Measurements from ENCODE around the gene BPIFB3.
"Not testable (repeated sequence)": the region's sequence is repeated elsewhere in the genome, so short reads cannot be mapped to it uniquely, and the experiment has no call there.

DNA sequence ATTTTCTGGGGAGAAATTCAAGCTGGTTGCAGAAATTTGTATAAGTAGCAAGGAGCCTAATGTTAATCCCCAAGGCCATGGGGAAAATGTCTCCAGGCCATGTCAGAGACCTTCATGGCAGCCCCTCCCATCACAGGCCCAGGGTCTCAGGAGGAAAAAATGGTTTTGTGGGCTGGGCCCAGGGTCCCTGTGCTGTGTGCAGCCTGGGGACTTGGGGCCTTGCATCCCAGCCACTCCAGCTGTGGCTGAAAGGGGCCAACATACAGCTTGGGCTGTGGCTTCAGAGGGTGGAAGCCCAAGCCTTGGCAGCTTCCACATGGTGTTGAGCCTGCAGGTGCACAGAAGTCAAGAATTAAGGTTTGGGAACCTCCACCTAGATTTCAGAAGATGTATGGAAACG is 68.6 kb downstream of the BPIFB3 start:
- TF ChIP-seq, protein P1, sequence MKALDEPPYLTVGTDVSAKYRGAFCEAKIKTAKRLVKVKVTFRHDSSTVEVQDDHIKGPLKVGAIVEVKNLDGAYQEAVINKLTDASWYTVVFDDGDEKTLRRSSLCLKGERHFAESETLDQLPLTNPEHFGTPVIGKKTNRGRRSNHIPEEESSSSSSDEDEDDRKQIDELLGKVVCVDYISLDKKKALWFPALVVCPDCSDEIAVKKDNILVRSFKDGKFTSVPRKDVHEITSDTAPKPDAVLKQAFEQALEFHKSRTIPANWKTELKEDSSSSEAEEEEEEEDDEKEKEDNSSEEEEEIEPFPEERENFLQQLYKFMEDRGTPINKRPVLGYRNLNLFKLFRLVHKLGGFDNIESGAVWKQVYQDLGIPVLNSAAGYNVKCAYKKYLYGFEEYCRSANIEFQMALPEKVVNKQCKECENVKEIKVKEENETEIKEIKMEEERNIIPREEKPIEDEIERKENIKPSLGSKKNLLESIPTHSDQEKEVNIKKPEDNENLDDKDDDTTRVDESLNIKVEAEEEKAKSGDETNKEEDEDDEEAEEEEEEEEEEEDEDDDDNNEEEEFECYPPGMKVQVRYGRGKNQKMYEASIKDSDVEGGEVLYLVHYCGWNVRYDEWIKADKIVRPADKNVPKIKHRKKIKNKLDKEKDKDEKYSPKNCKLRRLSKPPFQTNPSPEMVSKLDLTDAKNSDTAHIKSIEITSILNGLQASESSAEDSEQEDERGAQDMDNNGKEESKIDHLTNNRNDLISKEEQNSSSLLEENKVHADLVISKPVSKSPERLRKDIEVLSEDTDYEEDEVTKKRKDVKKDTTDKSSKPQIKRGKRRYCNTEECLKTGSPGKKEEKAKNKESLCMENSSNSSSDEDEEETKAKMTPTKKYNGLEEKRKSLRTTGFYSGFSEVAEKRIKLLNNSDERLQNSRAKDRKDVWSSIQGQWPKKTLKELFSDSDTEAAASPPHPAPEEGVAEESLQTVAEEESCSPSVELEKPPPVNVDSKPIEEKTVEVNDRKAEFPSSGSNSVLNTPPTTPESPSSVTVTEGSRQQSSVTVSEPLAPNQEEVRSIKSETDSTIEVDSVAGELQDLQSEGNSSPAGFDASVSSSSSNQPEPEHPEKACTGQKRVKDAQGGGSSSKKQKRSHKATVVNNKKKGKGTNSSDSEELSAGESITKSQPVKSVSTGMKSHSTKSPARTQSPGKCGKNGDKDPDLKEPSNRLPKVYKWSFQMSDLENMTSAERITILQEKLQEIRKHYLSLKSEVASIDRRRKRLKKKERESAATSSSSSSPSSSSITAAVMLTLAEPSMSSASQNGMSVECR (CRISPR knock-in tag; IDR thresholded peaks at IDR 0.05), result not testable (repeated sequence)
- not testable (repeated sequence) for TF ChIP-seq NFXL1 (CRISPR knock-in tag; IDR thresholded peaks at IDR 0.05); MAZ (CRISPR knock-in tag; conservative IDR thresholded peaks at IDR 0.05 in 1 of 2, IDR thresholded peaks at IDR 0.05 in 1 of 2); POLR2A (conservative IDR thresholded peaks at IDR 0.05)
- TF ChIP-seq, protein P2, sequence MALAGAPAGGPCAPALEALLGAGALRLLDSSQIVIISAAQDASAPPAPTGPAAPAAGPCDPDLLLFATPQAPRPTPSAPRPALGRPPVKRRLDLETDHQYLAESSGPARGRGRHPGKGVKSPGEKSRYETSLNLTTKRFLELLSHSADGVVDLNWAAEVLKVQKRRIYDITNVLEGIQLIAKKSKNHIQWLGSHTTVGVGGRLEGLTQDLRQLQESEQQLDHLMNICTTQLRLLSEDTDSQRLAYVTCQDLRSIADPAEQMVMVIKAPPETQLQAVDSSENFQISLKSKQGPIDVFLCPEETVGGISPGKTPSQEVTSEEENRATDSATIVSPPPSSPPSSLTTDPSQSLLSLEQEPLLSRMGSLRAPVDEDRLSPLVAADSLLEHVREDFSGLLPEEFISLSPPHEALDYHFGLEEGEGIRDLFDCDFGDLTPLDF (CRISPR knock-in tag; IDR thresholded peaks at IDR 0.05), result not testable (repeated sequence)
